ENCODE results near the gene ATG10.

GRCh38 chr5:82155305-82155704 is 183.5 kb downstream of the ATG10 start:
- no peak for TF ChIP-seq CTCF (IDR thresholded peaks at IDR 0.05; ENCODE audit: poor library complexity, severe bottlenecking)
- TF ChIP-seq EZH2 (IDR thresholded peaks at IDR 0.05; ENCODE audit: borderline replicate concordance, insufficient read depth, low read length, poor library complexity, severe bottlenecking) = no peak

Measured in neural cell (in vitro differentiated cells).